ENCODE results near the gene COLQ.

DNA sequence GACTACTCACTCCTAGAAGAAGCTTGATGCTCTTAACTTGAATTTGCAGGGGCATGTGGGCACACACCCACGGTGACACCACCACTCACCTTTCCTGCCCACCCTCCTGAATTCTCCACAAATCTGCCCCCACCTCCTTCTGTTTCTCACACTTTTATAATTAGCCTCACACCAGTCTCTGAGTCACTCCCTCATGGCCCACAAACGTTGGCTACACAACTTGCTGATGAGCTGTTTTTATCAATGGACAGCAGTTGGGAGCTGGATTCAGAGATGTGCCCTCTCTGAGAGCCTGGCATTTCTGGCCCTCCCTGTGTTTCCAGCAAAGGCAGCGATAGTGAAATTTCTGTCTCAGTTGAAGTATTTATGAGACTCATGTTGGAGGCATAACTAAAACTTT, 1.3 kb downstream of the COLQ start:
- TF ChIP-seq EZH2 (IDR thresholded peaks at IDR 0.05; ENCODE audit: insufficient read depth, poor library complexity, severe bottlenecking) (no peak), EZH2phosphoT487 (IDR thresholded peaks at IDR 0.05; ENCODE audit: insufficient read depth, low read depth) (no peak)
